ENCODE measurements around the gene HDX. TPM values are rescaled to one million over a fixed set of nuclear protein-coding genes. Genes with fewer than 3 reads are reported as not detected.

HDX gene
- total and polyA plus RNA-seq, 2 experiments from 2014 or later: 15.3 to 16.3 TPM

Small RNA genes lying within 50 kb of the gene (small RNA-seq; reads per million reads assigned to genes)
- gene AL450471.1 (ENCODE audit: low replicate concordance): not detected
